Measurements from ENCODE around the gene FRMD4A. TPM values are rescaled to one million over a fixed set of nuclear protein-coding genes. Genes with fewer than 3 reads are reported as not detected.
"Not testable (repeated sequence)": the region's sequence is repeated elsewhere in the genome, so short reads cannot be mapped to it uniquely, and the experiment has no call there.

FRMD4A gene
- total RNA-seq, 1 donor from 2014 or later: 28.2 TPM

- Histone ChIP-seq H3K4me3 (ENCODE audit: low read depth, low read length) (no peak overlapping the region), H3K36me3 (ENCODE audit: control insufficient read depth, insufficient read depth, low read length) (no peaks in the 10 kb centered on the region), H3K27me3 (ENCODE audit: control insufficient read depth, insufficient read depth, low read length) (no peaks in the 10 kb centered on the region)
- TF ChIP-seq CTCF (IDR thresholded peaks at IDR 0.05; ENCODE audit: insufficient read depth, low read length, poor library complexity, severe bottlenecking): no peak
- DNase-seq (ENCODE audit: low read depth): no peak
Measured at GRCh38 chr10:13839030-13839429, 491.7 kb downstream of the FRMD4A start.

GRCh38 chr10:13837966-13838365, 492.8 kb downstream of the FRMD4A start:
- Histone ChIP-seq H3K36me3 (ENCODE audit: control insufficient read depth, insufficient read depth, low read length) (no peaks in the 10 kb centered on the region), H3K27me3 (ENCODE audit: control insufficient read depth, insufficient read depth, low read length) (no peaks in the 10 kb centered on the region), H3K4me3 (ENCODE audit: low read depth, low read length) (no peak overlapping the region)
- DNase-seq (ENCODE audit: low read depth): no peak
- no peak for TF ChIP-seq CTCF (IDR thresholded peaks at IDR 0.05; ENCODE audit: insufficient read depth, low read length, poor library complexity, severe bottlenecking)

DNA sequence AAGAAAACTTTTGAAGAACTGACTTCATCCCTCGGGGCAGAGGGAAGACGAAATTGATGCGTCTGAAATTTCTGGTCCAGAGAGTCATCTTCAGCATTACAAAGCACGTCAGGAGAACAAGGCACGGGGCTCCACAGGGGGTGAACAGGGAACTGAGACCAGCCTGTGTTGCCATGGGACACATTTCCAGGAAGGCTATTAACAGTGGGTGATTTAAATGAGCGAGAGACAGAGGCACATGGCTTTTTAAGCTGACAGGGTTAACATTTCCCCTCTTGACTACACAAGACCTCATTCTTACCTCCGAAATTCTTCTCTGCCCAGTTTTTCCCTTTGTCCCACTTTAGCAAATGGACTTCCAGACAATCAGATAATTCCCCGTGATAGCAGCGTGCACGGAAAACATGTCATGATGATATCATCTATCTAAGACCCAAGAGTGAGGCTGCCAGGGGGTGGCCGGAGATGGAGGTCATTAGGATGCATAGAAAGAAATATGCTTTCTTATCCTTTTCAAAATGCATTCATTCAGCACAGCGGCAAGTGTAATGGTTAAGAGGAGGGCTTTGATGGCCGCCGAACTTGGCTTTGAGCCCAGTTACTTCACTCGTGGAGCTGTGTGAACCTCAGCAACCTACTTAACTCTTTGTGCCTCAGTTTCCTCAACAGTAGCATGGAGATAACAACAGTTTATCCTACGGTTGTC, 496.0 kb downstream of the FRMD4A start:
- Histone ChIP-seq H3K36me3 (ENCODE audit: control insufficient read depth, insufficient read depth, low read length) (no peaks in the 10 kb centered on the region), H3K4me3 (ENCODE audit: low read depth, low read length) (no peak overlapping the region), H3K27me3 (ENCODE audit: control insufficient read depth, insufficient read depth, low read length) (no peaks in the 10 kb centered on the region)
- DNase-seq (ENCODE audit: low read depth): no peak
- no peak for TF ChIP-seq CTCF (IDR thresholded peaks at IDR 0.05; ENCODE audit: insufficient read depth, low read length, poor library complexity, severe bottlenecking)

GRCh38 chr10:13831711-13832141, 499.0 kb downstream of the FRMD4A start:
- H3K27me3 ChIP-seq (ENCODE audit: control insufficient read depth, insufficient read depth, low read length): no peaks in the 10 kb centered on the region
- no peaks in the 10 kb centered on the region for H3K36me3 ChIP-seq (ENCODE audit: control insufficient read depth, insufficient read depth, low read length)
- no peak for DNase-seq (ENCODE audit: low read depth)

GRCh38 chr10:13830385-13830784, 500.3 kb downstream of the FRMD4A start:
- no peaks in the 10 kb centered on the region for H3K36me3 ChIP-seq (ENCODE audit: control insufficient read depth, insufficient read depth, low read length)
- no peaks in the 10 kb centered on the region for H3K27me3 ChIP-seq (ENCODE audit: control insufficient read depth, insufficient read depth, low read length)
- H3K4me3 ChIP-seq (ENCODE audit: low read depth, low read length): no peak overlapping the region
- no peak for DNase-seq (ENCODE audit: low read depth)
- no peak for TF ChIP-seq CTCF (IDR thresholded peaks at IDR 0.05; ENCODE audit: insufficient read depth, low read length, poor library complexity, severe bottlenecking)

More at GRCh38 chr10:13831711-13832141, 499.0 kb downstream of the FRMD4A start:
- TF ChIP-seq CTCF (IDR thresholded peaks at IDR 0.05; ENCODE audit: insufficient read depth, low read length, poor library complexity, severe bottlenecking): no peak
- H3K4me3 ChIP-seq (ENCODE audit: low read depth, low read length): no peak overlapping the region

- no peak for TF ChIP-seq CTCF (IDR thresholded peaks at IDR 0.05; ENCODE audit: insufficient read depth, low read length, poor library complexity, severe bottlenecking)
- no peaks in the 10 kb centered on the region for H3K36me3 ChIP-seq (ENCODE audit: control insufficient read depth, insufficient read depth, low read length)
- no peaks in the 10 kb centered on the region for H3K27me3 ChIP-seq (ENCODE audit: control insufficient read depth, insufficient read depth, low read length)
- H3K4me3 ChIP-seq (ENCODE audit: low read depth, low read length): no peak overlapping the region
- DNase-seq (ENCODE audit: low read depth): no peak
Measured at GRCh38 chr10:13829790-13830189, 500.9 kb downstream of the FRMD4A start.

DNA sequence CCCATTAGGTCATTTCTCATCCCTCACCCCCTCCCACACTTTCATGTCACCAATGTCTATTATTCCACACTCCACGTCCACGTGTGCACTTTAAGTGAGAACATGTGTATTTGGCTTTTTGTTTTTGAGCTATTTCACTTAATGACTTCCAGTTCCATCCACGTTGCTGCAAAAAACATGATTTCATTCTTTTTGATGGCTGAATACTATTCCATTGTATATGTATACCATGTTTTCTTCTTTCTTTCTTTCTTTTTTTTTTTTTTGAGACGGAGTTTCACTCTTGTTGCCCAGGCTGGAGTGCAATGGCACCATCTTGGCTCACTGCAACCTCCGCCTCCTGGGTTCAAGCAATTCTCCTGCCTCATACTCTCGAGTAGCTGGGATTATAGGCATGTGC, 502.4 kb downstream of the FRMD4A start:
- not testable (repeated sequence) for H3K4me3 ChIP-seq (ENCODE audit: low read depth, low read length); H3K27me3 ChIP-seq (ENCODE audit: control insufficient read depth, insufficient read depth, low read length); H3K36me3 ChIP-seq (ENCODE audit: control insufficient read depth, insufficient read depth, low read length); DNase-seq (ENCODE audit: low read depth)
